Kidney (tissue), 14 donors: Measurements from ENCODE around the gene TP63. TPM values are rescaled to one million over a fixed set of nuclear protein-coding genes. Genes with fewer than 3 reads are reported as not detected.

Experiments used
- DNase-seq, 5 donors: peaks; one replicate each; pipeline ENCODE4 v3.0.0-alpha.2; 2013 to 2020
- FAIRE-seq: peaks from 2 replicates; lab custom pipeline; 2012; peaks lifted over from hg19 to GRCh38; lab: Jason Lieb, UNC
- H3K27ac ChIP-seq, 2 donors: one replicate each; pipeline ENCODE4 v1.7.0; 2013; ENCODE audit warnings: low read depth in 2 of 2, low read length in 2 of 2, inconsistent platforms in 1 of 2
- H3K27me3 ChIP-seq: one replicate; pipeline ENCODE4 v1.7.1; 2013; ENCODE audit warnings: low read length, inconsistent platforms; ENCODE audit not compliant: control insufficient read depth, insufficient read depth
- H3K36me3 ChIP-seq, 3 donors: one replicate each; pipeline versions ENCODE4 v1.7.0 to v1.7.1; 2013; ENCODE audit warnings: low read length in 3 of 3, control low read depth in 1 of 3, inconsistent platforms in 1 of 3; ENCODE audit not compliant: insufficient read depth in 3 of 3, control insufficient read depth in 2 of 3
- H3K4me1 ChIP-seq, 3 donors: one replicate each; pipeline versions ENCODE4 v1.7.0 to v1.7.1; 2013; ENCODE audit warnings: low read length in 3 of 3, inconsistent platforms in 1 of 3, low read depth in 1 of 3; ENCODE audit not compliant: control insufficient read depth in 2 of 3, insufficient read depth in 2 of 3
- H3K4me3 ChIP-seq, 3 donors: one replicate each; pipeline versions ENCODE4 v1.7.0 to v1.8.1; 2013; ENCODE audit warnings: low read length in 3 of 3, control low read depth in 1 of 3, inconsistent platforms in 1 of 3
- H3K9ac ChIP-seq, 3 donors: one replicate each; pipeline versions ENCODE4 v1.7.0 to v1.7.1; 2013; ENCODE audit warnings: low read length in 3 of 3, control low read depth in 1 of 3, inconsistent platforms in 1 of 3
- H3K9me3 ChIP-seq, 3 donors: one replicate each; pipeline versions ENCODE4 v1.7.0 to v1.7.1; 2013; ENCODE audit warnings: low read length in 3 of 3, control low read depth in 1 of 3, inconsistent platforms in 1 of 3; ENCODE audit not compliant: control insufficient read depth in 2 of 3, insufficient read depth in 1 of 3
- intact Hi-C: fragments of 100-400 bp; cut with DNase I; formaldehyde crosslinking; loops from one replicate; pipeline ENCODE4 v1.11.1; 2022
- polyA plus RNA-seq: library from polyadenylated mRNA; stranded (reverse); fragments of 350-450 nt; fragmentation: Illumina TruSeq; extraction: RNeasy Lipid Tissue Mini Kit (QIAGEN cat#74804); gene quantifications from one replicate; pipeline ENCODE4 v1.2.3, GENCODE V29; 2014; ENCODE audit warnings: low read depth, low replicate concordance; ENCODE audit not compliant: insufficient read depth
- total RNA-seq: library from RNA; stranded (reverse); fragmentation: NEBNext Ultra II Directional; extraction: Animal tissue kit (Norgen Biotek cat#: 25700); gene quantifications from one replicate; pipeline ENCODE4 v1.2.1, GENCODE V29; 2021
- TF ChIP-seq, protein P1 (sequence below): IDR thresholded peaks from 3 replicates; pipeline ENCODE4 v1.5.1; 2012; ENCODE audit warnings: mild to moderate bottlenecking, moderate library complexity, borderline replicate concordance; ENCODE audit not compliant: insufficient read depth; ENCODE audit errors: extremely low read depth
- donor health status: control.
- donor health status: control.
- donor health status: control.
- donor health status: control.
- donor health status: control.
- donor health status: DM: yes; HTN: yes; CAD: no.
- donor health status: Normal renal cell carcinoma (clear cell type).

The TP63 gene
- total and polyA plus RNA-seq, 2 donors from 2014 or later = 0.13 to 1.1 TPM

DNA sequence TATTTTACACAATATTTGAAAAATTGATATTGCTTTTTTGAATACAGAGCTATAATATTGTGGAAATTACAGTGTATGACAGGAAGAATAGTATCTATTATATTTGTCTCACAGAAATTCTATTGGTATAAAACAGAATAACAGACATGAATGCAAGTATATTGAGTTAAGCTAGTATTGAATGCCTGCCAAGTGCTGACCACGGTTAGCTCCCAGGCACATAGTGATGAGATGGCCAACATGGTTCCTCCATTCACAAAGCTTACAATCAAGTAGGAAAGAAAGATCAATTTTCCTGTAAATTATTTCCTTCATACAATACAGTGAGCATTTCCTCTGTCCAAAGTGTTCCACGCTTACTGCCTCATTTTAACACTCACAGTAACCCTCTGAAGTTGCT, 67.6 kb downstream of the TP63 start:
- no peak overlapping the region for H3K4me3 ChIP-seq
- H3K9me3 ChIP-seq = no peaks in the 10 kb centered on the region
- no peaks in the 10 kb centered on the region for H3K36me3 ChIP-seq
- no peak overlapping the region for H3K27ac ChIP-seq
- FAIRE-seq = no peak
- TF ChIP-seq, protein P1, sequence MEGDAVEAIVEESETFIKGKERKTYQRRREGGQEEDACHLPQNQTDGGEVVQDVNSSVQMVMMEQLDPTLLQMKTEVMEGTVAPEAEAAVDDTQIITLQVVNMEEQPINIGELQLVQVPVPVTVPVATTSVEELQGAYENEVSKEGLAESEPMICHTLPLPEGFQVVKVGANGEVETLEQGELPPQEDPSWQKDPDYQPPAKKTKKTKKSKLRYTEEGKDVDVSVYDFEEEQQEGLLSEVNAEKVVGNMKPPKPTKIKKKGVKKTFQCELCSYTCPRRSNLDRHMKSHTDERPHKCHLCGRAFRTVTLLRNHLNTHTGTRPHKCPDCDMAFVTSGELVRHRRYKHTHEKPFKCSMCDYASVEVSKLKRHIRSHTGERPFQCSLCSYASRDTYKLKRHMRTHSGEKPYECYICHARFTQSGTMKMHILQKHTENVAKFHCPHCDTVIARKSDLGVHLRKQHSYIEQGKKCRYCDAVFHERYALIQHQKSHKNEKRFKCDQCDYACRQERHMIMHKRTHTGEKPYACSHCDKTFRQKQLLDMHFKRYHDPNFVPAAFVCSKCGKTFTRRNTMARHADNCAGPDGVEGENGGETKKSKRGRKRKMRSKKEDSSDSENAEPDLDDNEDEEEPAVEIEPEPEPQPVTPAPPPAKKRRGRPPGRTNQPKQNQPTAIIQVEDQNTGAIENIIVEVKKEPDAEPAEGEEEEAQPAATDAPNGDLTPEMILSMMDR = no peak
- no peaks in the 10 kb centered on the region for H3K4me1 ChIP-seq
- no peak overlapping the region for H3K9ac ChIP-seq
- intact Hi-C loops = no loop called here
- H3K27me3 ChIP-seq = no peaks in the 10 kb centered on the region
- no peak for DNase-seq

DNA sequence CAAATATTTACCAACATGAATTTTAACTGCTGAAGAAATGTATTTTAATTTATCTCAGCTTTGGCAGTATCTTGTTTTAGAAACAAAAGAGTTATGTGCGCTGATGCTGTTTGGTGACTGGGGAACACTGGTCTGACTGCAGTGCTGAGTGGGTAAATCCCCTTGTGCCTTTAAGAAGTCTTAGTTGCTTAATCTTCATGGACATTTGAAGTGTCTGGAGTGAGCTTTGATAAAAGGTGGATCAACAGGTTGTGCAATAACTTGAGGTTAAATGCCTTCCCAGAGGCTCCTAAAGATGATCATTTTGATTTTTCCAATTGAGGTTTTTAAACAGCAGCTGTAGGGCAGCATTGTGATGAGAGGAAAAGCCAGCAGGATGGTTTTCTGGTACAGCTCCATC, 68.7 kb downstream of the TP63 start:
- H3K9ac ChIP-seq = no peak overlapping the region
- no peak overlapping the region for H3K27ac ChIP-seq
- H3K36me3 ChIP-seq = no peaks in the 10 kb centered on the region
- intact Hi-C loops = no loop called here
- TF ChIP-seq, protein P1 = no peak
- H3K4me1 ChIP-seq = no peaks in the 10 kb centered on the region
- no peak for FAIRE-seq
- no peaks in the 10 kb centered on the region for H3K9me3 ChIP-seq
- H3K27me3 ChIP-seq = no peaks in the 10 kb centered on the region
- no peak for DNase-seq
- no peak overlapping the region for H3K4me3 ChIP-seq

DNA sequence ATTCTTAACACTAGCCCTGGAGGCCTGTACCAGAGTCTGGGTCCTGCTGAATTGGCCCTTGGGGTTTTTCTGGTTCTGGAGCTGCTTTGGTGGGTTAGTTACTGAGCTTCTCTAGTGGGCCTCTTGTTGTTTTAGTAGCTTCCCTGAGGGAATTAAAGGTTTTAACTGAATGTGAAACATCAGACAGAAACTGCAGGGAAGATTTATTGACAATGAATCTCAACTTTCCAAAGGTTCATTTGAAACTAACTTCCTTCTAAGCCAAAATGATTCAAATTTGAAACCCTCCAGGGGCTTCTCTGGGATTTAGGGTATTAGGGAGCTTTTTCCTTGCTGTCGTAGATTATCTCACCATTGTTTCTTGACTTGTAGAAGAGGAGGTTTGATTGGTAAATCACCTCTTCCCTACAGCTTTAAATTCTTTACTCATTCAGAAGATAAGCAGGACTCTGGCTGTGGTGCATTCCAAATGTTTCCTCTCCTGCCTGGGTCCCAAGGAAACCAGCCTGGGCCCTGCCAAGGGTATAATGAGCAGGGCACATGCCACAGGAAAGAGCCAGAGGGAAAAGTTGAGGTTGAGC, 71.0 kb downstream of the TP63 start:
- no peak overlapping the region for H3K27ac ChIP-seq
- H3K4me3 ChIP-seq = no peak overlapping the region
- no peaks in the 10 kb centered on the region for H3K27me3 ChIP-seq
- H3K9me3 ChIP-seq = no peaks in the 10 kb centered on the region
- intact Hi-C loops = no loop called here
- FAIRE-seq (no peak), DNase-seq (peak in 2 of 5 donors; percentile 64)
- no peaks in the 10 kb centered on the region for H3K4me1 ChIP-seq
- no peak overlapping the region for H3K9ac ChIP-seq
- TF ChIP-seq, protein P1 = no peak
- no peaks in the 10 kb centered on the region for H3K36me3 ChIP-seq

DNA sequence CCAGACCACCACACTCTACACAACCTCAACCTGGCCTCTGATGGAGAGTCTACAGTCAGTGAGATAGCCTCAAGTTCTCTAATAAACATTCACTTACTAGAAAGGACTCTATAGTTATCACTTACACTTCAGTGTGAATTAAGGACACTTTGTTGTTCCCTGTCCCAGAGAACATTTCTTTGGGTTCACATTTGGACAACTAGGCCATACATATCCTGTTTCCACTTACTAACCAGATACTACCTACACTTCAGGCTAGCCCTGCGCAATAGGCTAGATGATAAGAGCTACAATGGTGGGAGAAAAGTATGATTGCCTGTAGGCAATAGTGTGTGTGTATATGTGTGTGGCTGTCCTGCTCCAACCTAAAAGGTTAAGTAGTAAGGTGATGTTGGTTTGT, 72.7 kb downstream of the TP63 start:
- no peaks in the 10 kb centered on the region for H3K4me1 ChIP-seq
- DNase-seq = no peak
- TF ChIP-seq, protein P1 = no peak
- no peaks in the 10 kb centered on the region for H3K27me3 ChIP-seq
- no peak overlapping the region for H3K27ac ChIP-seq
- no peak for FAIRE-seq
- no peak overlapping the region for H3K9ac ChIP-seq
- H3K36me3 ChIP-seq = no peaks in the 10 kb centered on the region
- no peaks in the 10 kb centered on the region for H3K9me3 ChIP-seq
- H3K4me3 ChIP-seq = no peak overlapping the region
- intact Hi-C loops = no loop called here
